NK-92 (cell line): Measurements from ENCODE around the gene MECP2.
"Not testable (repeated sequence)": the region's sequence is repeated elsewhere in the genome, so short reads cannot be mapped to it uniquely, and the experiment has no call there.

Experiments
- DNase-seq: peaks from one replicate; lab custom pipeline; 2025; ENCODE audit not compliant: unreplicated experiment; lab: John Stamatoyannopoulos, UW

The MECP2 gene

DNA sequence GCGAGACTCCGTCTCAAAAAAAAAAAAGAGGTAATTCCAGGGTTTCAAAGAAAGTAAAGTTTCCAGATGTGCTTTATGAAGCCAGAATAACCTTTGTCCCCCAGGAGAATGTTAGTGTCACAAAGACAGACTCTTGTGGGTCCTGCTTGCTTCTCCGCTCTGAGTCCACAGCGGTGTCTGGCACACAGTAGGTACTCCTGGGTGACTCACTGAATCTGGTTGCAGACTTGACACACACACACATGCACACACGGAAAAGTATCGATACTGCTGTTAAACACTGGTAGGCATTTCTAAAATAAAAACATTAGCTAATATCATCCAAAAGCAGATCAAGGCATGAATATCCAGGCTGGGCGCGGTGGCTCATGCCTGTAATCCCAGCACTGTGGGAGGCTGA, 102.0 kb downstream of the MECP2 start:
- no peak for DNase-seq

GRCh38 chrX:153994398-153994797, 103.1 kb downstream of the MECP2 start:
- DNase-seq = not testable (repeated sequence)

DNA sequence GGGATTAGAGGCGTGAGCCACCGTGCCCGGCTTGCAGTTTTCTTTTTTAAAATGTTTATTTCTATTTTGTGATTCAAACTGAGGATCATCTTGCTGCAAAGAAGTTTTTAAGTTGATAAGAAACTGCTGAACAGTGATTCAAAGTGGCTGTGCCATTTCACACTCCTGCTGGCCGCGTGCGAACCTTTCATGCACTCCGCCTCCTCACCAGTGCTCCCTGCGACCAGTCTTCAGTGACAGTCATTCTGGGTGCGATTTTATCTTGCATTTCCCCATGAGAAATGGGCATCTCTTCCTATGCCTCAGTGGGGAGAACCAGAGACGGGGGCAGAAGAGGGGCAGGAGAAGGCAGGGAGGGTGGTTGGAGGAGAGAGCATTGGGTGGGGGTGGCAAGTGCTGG, 103.5 kb downstream of the MECP2 start:
- no peak for DNase-seq

GRCh38 chrX:153993079-153993478, 104.4 kb downstream of the MECP2 start:
- DNase-seq = no peak

DNA sequence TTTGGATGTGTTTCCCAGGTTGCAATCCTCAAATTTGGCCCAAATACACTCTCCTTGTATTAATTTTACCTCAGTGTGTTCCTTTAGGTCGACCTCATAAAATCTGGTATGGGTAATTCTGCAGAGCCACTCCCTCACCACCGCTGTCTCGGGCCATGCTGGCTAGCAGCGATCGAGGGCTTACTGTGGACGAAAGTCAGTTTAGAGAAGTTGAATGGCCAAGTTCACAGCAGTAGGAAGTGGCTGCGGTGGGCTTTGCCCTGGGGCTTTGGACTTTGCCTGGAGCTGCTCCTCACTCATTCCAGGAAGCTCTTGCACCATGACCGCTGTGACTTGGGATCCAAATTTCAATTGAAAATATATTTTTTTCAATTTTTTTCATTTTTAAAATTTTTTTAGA, 105.3 kb downstream of the MECP2 start:
- DNase-seq = no peak

- DNase-seq = no peak
Observed at GRCh38 chrX:153991013-153991580, 106.4 kb downstream of the MECP2 start.

DNA sequence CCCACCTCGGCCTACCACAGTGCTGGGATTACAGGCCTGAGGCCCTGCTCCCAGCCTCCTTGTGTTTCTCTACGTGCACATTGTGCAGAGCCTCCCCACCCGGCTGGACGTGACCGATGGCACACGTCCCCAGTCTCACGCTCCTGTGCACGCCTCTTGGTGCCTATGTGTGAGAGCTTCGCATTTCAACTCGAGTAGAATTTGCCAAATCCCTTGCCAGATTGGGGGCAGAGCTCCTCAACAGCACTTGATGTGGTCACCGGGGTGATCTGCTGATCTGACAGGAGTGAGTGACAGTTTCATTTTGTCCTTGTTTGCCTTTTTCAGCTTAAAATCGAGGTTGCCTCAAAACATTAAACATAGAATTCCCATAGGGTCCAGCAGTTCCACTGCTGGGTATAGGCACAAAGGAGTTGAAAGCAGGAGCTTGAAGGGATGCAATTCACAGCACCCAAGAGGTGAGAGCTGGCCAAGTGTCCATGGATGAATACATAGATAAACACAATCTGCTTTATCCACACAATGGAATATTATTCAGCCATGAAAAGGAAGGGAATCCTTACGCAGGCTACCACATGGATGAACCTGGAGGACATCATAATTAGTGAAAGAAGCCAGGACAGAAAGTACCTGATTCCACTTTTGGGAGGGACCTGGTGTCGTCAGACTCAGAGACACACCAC, 107.4 kb downstream of the MECP2 start:
- no peak for DNase-seq

DNA sequence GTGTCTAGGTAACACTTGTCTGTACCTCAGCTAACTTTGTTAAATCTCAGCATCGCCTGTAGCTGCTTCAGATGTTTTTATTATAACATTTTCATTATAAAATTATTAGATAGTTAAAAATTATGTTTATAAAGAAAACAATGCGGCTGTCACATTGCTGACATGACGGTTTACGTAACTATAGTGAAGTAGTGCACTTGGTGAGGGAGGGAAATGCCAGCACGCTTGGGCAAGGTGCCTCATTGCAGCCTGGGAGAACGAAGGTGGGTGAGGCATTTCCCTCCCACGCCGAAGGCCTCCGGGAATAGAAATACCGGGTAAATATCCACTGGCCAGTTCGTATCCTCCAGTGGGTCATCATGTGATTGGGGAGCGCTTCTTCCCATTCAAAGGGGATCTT, 109.0 kb downstream of the MECP2 start:
- DNase-seq = no peak

DNA sequence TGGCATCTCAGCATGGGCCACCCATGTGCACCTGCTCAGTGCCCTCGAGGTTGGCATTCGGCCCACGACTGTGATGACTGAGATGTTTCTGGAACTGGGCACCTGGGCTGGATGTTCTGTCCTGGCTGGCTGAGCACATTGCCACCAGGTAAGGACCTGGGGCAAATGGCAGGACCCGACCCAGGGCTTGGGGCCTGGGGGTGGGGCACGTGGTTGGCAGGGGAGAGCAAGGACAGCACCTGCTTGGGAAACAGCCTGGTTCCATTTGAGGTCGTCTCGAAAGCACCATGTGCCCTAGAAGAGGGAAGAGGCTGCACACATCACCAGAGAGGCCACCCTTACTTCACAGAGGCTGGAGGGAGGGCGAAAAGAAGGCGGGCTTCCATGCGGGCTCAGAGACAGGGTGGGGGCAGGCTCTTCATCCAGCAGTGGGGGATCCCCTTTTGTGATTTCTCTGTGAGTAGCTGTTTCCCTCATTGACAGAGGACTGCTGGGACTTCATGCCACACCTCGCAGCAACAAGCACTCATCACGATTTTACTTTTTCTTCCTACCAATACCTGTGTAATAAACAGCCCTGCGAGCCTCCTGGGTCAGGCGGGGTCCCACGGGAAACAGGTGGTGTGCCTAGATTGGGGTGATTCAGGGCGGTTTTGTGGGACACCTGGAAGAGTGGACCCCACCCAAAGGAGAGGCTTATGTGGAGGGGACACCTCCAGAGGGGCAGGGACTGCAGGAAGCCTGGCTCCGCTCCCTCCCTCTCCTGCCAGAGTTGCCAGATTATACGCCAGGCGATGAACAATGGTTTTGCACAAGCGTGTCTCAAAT, 113.0 kb downstream of the MECP2 start:
- no peak for DNase-seq

GRCh38 chrX:153983321-153983801, 114.2 kb downstream of the MECP2 start:
- DNase-seq = no peak

DNA sequence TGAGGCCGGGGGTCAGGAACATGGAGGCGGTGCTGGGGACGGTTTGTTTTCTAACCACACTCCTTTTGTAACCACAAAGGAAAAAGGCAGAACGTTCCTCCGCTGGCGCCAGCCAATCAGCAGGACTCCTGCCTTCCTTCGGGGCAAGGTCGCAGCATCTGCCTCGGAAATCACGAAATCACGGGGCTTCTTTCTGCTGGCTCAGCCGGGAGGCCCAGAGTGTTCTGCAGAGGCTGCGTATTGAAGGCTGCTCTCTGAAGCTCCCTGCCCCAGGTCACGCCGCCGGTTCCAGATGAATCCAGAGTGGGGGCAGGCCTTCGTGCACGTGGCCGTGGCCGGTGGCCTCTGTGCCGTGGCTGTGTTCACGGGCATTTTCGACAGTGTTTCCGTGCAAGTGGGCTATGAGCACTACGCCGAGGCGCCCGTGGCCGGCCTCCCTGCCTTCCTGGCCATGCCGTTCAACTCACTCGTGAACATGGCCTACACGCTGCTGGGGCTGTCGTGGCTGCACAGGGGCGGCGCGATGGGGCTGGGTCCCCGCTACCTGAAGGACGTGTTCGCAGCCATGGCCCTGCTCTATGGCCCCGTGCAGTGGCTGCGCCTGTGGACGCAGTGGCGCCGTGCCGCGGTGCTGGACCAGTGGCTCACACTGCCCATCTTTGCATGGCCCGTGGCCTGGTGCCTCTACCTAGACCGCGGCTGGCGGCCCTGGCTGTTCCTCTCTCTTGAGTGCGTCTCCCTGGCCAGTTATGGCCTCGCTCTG, 115.6 kb downstream of the MECP2 start:
- DNase-seq = no peak

- DNase-seq = no peak
Observed at GRCh38 chrX:153981231-153981630, 116.3 kb downstream of the MECP2 start.

DNA sequence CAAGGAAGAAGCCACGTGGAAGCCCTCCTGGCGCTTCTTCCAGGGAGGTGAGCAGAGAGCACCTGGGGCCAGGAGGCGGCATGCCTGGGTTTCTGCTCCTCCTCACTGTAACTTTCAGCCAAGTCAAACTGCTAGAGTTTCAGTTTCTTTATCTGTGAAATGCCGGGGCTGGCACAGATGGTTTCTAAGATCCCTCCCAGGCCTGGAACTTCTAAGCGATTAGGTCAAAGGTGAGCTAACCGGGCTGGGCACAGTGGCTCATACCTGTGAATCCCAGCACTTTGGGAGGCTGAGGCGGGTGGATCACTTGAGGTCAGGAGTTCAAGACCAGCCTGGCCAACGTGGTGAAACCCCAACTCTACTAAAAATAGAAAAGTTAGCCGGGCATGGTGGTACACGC, 117.1 kb downstream of the MECP2 start:
- DNase-seq = not testable (repeated sequence)

- DNase-seq = no peak
Observed at GRCh38 chrX:153974726-153975286, 122.7 kb downstream of the MECP2 start.

DNA sequence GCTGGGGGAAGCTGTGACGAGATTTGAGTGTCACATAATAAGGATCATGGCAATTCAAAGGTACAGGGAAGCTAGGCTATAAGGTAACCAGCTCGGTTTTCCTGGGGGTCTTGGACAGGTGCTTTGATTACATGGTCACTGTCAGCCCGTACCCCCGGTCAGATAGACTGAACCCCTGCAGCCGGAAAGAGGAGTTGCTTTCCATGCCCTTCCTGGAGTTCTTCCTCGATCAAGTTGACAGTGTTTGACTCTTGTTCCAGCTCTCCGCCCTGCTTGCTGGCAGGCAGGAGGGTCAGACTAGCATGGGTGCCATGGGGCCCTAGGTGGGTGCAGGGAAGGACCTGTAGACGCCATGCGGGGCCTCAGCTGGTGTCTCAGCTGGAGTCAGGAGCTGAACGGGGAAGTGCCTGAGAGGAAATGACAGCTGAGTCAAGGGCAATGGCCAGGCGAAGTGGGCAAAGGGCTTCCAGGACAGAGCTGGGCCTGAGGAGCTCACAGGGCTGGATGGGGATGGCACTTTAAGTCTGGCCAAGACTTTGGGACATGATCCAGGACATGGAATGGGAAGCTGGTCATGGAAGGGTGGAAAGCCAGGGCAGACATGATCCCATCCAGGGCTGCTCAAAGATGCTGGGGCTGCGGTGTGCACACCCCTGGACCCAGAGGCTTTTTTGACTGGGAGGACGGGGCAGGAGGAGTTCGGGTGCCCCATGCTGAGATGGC, 123.4 kb downstream of the MECP2 start:
- DNase-seq = no peak

DNA sequence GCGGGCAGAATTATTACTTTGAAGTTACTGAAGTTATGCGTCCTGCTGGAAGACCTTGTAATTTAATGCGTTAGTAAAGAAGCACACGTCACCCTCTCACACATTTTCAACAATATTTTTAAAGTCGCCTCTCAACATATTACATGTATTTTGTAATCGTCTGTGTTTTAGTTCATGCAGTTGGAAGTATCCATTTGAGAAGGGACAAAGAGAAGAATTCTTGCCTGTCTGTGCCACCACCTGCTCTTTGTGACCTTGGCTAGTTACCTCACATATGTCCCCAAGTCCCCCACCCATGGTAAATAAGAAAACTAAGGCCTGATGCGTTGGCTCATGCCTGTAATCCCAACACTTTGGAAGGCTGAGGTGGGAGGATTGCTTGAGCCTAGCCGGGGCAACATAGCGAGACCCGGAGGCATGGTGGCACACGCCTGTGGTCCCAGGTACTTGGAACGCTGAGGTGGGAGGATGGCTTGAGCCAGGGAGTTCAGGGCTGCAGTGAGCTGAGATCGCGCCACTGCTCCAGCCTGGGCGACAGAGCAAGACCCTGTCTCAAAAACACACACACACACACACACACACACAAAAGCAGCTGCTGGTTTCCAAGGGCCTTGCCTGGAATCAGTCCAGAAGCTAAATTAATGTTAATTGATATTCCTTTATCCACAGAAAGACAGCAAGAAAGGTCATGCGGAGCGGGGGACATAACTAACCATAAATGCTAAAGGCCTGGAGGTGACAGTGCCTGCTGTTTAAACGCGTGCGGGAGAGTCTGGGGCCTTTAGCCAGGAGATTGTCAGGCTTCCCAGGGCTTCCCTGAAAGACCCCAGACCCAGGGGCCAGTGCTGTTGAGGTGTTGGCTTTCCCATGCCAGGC, 124.2 kb downstream of the MECP2 start:
- no peak for DNase-seq

DNA sequence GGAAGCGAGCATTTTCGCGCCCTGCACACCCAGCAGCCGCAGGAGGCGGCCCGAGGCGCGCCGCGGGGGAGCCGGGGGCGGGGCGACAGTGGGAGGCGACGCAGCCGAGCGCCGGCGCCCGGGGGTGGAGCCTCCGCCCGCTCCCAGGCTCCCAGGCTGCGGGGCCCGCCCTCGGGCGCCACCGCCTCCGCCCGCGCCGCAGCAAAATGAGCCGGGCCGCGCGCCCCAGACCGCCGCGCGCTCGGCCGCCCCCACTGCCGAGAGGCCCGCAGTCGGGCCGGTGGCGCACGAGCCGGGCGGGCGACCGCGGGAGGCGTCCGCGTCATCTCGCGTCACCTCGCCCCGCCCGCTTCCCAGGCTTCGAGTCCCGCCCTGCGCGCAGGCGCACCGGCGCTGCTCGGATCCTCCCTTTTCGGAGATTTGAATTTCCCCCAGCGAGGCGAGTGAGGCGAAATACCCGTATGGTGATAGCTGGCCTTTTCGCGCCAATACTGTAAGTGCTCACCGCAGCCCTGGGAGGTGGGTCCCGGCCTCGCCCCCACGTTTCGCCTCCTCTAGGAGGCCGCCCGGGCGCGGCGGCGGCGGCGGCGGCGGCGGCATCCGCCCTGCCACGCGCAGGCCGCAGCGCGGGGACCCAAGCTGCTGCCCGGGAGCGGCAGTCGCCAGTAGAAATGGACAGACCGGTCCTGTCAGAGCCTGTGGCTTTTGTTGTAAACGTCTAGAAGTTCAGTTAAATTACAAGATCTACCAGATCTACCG, 125.0 kb downstream of the MECP2 start, which contains the start of gene TMEM187:
Gene TMEM187 (plus strand): TSS at position 387 of the 759 bp plus-strand sequence. CDS start 9,309 bp downstream, outside the sequence.
- peak; percentile 39 for DNase-seq
